Measurements from ENCODE around the gene LRRC38.
A peak's percentile ranks its signal among the peaks of the same experiment; 100 is the strongest.

The LRRC38 gene

GRCh38 chr1:13516606-13517005 lies 2.8 kb upstream of the LRRC38 start:
- no peak for DNase-seq

DNA sequence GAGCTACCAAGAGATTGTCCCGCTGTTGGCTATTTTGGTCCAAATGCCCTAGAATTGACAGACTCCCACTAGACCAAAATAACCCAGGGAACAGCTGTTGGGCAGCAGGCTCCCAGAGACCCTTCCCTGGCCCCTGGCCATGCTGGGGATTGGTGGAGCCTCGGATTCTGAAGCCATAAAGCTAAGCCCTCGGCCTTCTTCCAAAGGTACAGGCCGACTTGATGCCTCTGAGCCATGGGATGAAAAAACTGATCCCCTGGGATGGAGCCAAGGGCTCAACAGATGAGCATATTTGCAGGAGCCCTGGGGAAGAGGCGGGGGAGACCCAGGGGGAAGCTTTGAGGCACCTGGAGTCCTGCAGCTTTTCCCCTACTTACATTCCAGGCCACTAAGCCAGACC lies 1.0 kb upstream of the LRRC38 start:
- no peak for DNase-seq

DNA sequence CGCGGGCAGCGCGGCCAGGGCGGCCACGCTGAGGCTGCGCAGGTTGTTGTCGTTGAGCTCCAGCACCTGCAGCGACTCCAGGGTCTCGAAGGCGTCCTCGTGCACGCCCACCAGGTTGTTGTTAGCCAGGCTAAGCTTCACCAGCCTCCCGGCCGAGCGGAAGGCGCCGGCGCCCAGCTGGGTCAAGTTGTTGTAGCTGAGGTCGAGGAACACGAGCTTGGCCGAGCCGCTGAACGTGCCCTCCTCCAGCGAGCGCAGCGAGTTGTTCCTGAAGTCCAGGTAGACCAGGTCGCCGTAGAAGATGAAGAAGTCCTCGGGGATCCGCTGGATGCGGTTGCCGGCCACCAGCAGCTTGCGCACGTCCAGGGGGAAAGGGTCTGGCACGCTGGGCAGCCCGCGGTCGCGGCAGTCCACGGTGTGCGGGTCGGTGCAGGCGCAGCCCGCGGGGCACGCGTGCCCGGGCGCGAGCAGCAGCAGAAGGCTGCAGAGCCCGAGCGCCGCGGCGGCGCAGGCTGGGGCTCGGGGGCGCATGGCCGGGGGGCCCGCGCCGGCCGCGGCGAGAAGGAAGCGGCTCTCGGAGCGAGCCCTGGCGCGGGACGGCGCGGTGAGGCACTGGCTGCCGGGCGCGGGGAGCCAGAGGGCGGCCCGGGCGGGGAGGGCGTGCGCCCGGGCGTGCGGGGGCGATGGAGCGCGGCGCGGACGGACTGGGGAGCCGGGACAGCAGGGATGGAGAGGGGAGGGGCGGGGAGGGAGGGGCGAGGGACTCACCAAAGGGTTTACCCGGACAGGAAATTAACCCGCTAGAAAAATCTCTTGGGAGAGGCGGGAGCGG lies 524 bp downstream of the LRRC38 start:
- DNase-seq: no peak

DNA sequence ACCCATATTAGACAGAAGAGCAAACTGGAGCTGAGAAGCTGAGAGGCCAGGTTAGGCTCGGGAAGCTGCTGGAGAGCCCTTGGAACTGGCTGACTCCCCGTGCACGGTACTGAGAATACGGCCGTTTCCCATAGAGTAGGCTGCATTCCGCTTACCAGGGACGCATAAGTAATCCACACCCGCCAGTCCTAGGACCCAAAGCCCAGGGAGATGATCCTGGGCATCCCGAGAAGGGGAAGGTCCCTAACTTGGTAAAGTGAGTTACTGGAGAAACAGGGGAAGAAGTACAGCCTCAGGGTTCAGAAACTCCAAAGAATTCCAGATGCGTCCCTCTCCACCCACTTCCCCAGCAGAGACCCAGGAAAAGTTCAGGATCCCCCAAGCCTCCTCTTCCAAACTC lies 1.3 kb downstream of the LRRC38 start:
- no peak for DNase-seq

DNA sequence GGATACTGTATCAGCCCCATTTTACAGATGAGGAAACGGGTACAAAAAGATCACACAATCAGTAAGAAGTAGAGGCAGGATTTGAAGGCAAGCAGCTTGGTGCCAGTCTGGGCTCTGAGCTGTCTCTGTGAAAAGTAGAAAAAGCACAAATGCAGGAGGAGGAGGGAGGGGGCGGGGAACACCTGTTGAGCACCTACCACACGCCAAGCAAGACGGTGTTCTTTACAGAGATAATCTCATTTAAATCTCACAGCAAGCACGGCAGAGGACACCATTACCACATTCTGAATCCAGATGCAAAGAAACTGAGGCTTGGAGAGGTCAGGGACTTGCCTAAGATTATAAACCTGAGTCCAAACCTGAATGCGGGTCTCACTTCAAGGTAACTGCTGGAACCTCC lies 3.3 kb downstream of the LRRC38 start:
- no peak for DNase-seq

GRCh38 chr1:13507075-13507474 lies 6.7 kb downstream of the LRRC38 start:
- DNase-seq: no peak

GRCh38 chr1:13505020-13505419 lies 8.8 kb downstream of the LRRC38 start:
- no peak for DNase-seq

- DNase-seq: no peak
These were observed 13.0 kb downstream of the LRRC38 start for GRCh38 chr1:13500806-13501205.

- DNase-seq: no peak
These were observed 14.4 kb downstream of the LRRC38 start for GRCh38 chr1:13499422-13499821.

GRCh38 chr1:13498553-13498952 lies 15.2 kb downstream of the LRRC38 start:
- DNase-seq: no peak

- no peak for DNase-seq
These were observed 18.6 kb downstream of the LRRC38 start for GRCh38 chr1:13495186-13495585.

- no peak for DNase-seq
These were observed 19.1 kb downstream of the LRRC38 start for GRCh38 chr1:13494712-13495111.

DNA sequence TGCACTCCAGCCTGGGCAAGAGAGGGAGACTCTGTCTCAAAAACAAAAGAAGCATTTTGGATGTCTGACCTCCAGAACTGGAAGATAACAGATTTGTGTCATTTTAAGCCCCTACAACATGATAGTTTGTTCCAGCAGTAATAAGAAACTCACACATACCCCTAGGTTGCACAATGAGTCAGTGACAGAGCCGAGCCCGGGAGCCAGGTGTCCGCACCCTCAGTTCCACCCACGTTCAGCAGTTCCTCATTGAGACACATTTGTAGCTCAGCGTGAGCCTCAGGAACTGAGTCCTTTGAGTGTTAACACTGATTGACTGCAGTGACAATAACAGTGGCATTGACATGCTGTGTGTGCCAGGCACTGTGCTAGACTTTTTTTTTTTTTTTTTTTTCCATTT lies 19.8 kb downstream of the LRRC38 start:
- DNase-seq: no peak

DNA sequence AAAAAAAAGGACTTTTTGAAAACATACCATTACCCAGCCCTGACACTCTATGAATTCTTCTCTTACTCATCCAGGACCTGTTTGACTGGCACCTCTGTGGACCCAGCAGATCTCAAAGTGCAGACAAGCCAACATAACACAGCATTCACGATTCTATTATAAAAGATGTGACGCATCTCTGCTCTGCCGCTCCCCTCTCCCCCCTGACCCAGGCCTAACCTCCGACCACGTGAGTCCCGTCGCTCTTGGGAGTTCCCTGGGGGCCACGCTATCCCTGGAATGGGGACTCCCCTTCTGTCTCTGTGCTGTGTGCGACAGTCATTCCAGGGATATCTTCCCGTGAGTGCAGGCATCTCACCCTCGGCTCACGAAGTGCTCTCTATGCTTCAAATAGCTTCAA lies 21.1 kb downstream of the LRRC38 start:
- no peak for DNase-seq

DNA sequence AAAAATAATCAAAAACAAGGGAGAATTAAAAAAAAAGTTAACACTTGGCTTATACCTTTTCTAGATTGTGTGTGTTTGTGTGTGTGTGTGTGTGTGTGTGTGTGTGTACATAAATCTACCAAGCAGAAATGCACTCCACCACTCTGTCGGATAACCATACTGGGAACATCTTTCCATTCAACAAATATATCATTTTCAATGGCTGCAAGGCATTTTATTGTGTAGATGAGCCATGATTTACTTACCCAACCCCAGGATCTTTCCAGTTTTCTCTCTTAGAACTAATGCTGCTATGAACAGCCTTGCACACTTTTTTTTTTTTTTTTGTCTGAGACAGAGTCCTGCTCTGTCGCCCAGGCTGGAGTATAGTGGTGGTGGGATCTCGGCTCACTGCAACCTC lies 25.8 kb downstream of the LRRC38 start:
- no peak for DNase-seq

GRCh38 chr1:13487143-13487868 lies 26.5 kb downstream of the LRRC38 start:
- no peak for DNase-seq

DNA sequence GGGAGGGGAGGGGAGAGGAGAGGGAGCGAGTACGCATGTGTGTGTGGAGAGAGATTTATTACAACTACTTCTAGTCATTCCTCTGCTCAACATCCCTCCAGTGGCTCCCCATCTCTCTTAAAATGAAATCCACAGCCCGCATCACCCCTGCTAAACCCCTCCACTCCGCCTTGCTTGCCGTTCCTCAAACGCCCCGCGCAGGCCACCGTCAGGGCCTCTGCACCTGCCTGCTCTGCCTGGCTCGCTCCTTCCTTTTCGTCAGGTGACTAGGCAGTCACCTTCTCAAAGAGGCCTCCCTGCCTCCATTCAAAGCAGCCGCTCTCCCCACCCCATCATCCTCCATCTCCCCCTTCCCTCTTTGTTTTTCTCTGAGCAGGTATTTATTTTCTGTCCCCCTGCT lies 29.9 kb downstream of the LRRC38 start:
- no peak for DNase-seq

DNA sequence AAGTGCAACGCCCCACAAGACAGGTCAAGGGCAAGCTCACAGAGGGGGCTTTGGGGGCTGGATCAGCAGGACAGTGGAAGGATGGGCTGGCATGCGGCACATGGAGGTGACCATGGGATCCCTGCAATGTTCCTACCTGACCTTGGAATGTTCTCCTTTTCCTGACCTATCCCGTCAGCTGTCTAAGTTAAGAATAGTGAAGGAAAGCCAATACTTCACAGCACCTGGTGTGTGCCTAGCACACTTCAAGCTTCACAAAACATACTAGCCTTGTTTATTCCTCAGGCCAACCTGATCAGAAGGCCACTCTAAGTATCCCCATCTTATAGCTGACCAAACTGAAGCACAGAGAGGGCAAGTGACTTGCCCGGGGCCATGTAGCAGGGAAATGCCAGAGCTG lies 31.2 kb downstream of the LRRC38 start:
- DNase-seq: no peak

DNA sequence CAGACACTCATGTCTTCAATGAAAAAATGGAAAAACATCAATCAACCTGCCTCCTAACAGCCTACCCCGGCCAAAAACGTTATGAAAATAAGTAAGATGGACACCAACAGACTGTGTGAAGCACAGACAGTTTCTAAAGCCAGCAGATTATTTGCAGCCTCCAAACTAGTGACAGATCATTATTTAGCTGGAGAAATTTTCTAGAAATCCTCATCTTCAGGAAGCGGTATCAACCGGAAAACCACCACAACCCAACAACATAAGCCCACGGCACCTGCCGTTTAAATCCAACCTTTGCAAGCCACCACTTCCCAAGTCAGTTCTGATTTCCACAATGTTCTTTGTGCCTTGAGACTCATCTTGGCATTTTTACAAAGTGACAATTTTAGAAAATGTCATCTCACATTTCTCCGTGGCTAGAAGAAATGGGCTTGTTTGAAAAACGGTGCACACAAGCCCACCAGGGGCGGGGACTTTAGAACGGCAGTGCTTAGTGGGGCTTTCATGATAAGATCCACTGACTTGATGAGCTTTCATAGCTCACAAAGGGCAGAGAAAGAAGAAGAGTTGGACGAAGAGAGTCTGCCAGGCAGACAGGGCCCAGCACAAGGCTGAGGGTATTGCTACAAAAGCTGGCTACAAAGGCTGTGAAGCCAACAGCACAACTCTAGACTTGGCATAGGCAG lies 34.5 kb downstream of the LRRC38 start:
- DNase-seq: no peak

- DNase-seq: no peak
These were observed 35.1 kb downstream of the LRRC38 start for GRCh38 chr1:13478692-13479091.

- peak; percentile 6 for DNase-seq
These were observed 44.5 kb downstream of the LRRC38 start for GRCh38 chr1:13469343-13469742.

DNA sequence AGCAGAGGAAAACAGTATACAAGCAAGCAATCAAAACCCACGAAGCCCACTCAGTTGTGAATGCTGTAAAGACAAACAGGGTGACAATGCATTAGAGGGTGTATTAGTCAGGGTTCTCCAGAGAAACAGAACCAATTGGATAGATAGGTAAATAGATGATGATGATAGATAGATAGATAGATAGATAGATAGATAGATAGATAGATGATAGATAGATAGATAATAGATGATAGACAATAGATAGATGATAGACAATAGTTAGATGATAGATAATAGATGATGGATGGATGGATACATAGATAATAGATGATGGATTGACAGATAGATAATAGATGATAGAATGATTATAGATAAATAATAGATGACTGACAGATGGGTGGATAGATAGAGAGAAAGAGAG lies 48.3 kb downstream of the LRRC38 start:
- no peak for DNase-seq

GRCh38 chr1:13462682-13463081 lies 51.1 kb downstream of the LRRC38 start:
- DNase-seq: no peak

GRCh38 chr1:13461977-13462376 lies 51.8 kb downstream of the LRRC38 start:
- DNase-seq: no peak

Measured in suppressor macrophage treated with lipopolysaccharide for 4 hours (primary cell).